Activated CD8-positive, alpha-beta T cell treated with anti-CD3 and anti-CD28 coated beads, Interleukin-2, amount 10 ng/mL, durations not matched to agents 7 days and 5 days (primary cell): ENCODE data around the gene TRDMT1. TPM values are rescaled to one million over a fixed set of nuclear protein-coding genes. Genes with fewer than 3 reads are reported as not detected.
A peak's percentile ranks its signal among the peaks of the same experiment; 100 is the strongest.
"Not testable (repeated sequence)": the region's sequence is repeated elsewhere in the genome, so short reads cannot be mapped to it uniquely, and the experiment has no call there.

Source experiments
- ATAC-seq: fragments of 150-1000 bp; cut with Tn5 transposase; one replicate; pipeline ENCODE4 v1.10.0; 2021; ENCODE audit warnings: moderate library complexity
- CTCF ChIA-PET: fragments of 350-600 bp; sonication (Branson Sonifier 250); formaldehyde crosslinking; loops from one replicate; lab custom pipeline; 2021; ENCODE audit warnings: antibody characterized with exemption; lab: Charles Lee
- POLR2A ChIA-PET: fragments of 350-600 bp; sonication (Branson Sonifier 250); formaldehyde crosslinking; loops from one replicate; lab custom pipeline; 2021; ENCODE audit warnings: antibody characterized with exemption; lab: Charles Lee
- DNase-seq: peaks from one replicate; pipeline ENCODE4 v3.0.0-alpha.2; 2020
- H3K27ac Mint-ChIP-seq: one replicate; pipeline ENCODE4 v1.8.0; 2021; ENCODE audit warnings: mild to moderate bottlenecking, mixed read lengths
- H3K27me3 Mint-ChIP-seq: one replicate; pipeline ENCODE4 v1.8.0; 2021; ENCODE audit warnings: low read depth, mixed read lengths
- H3K36me3 Mint-ChIP-seq: one replicate; pipeline ENCODE4 v1.8.0; 2021; ENCODE audit warnings: low read depth, mixed read lengths
- H3K4me1 Mint-ChIP-seq: one replicate; pipeline ENCODE4 v1.8.0; 2021; ENCODE audit warnings: low read depth, mixed read lengths
- H3K4me3 Mint-ChIP-seq: one replicate; pipeline ENCODE4 v1.8.0; 2021; ENCODE audit warnings: mild to moderate bottlenecking, mixed read lengths
- H3K9me3 Mint-ChIP-seq: one replicate; pipeline ENCODE4 v1.8.0; 2022; ENCODE audit warnings: mixed read lengths; ENCODE audit not compliant: insufficient read depth
- total RNA-seq, 2 experiments: library from RNA; stranded (reverse); gene quantifications; one replicate each; pipeline ENCODE4 v1.2.3, GENCODE V29; 2021

The TRDMT1 gene
- total RNA-seq, 2 experiments from 2014 or later, result 11.6 to 13.6 TPM

GRCh38 chr10:17114878-17115444 lies 86.5 kb downstream of the TRDMT1 start:
- not testable (repeated sequence) for H3K27me3 Mint-ChIP-seq, H3K36me3 Mint-ChIP-seq

GRCh38 chr10:17113889-17114540 lies 87.5 kb downstream of the TRDMT1 start:
- H3K27me3 Mint-ChIP-seq, result no peaks in the 10 kb centered on the region
- peaks cover 19% of the 10 kb centered on the region for H3K4me1 Mint-ChIP-seq
- no peak overlapping the region for H3K4me3 Mint-ChIP-seq
- POLR2A ChIA-PET, result no interaction called here
- no peak for DNase-seq
- H3K27ac Mint-ChIP-seq, result no peak overlapping the region
- CTCF ChIA-PET, result no interaction called here
- ATAC-seq, result no peak
- peaks cover 2% of the 10 kb centered on the region for H3K36me3 Mint-ChIP-seq
- H3K9me3 Mint-ChIP-seq, result no peaks in the 10 kb centered on the region

More at GRCh38 chr10:17114878-17115444, 86.5 kb downstream of the TRDMT1 start:
- Mint-ChIP-seq H3K27ac (peak overlapping the region; percentile 28), H3K4me1 (peaks cover 19% of the 10 kb centered on the region)
- CTCF ChIA-PET, result interaction anchor here (0.7 kb wide), 1 partner anchor 167 kb away, joined by 4 read pairs; no protein-coding TSS in a partner anchor
- H3K9me3 Mint-ChIP-seq, POLR2A ChIA-PET, H3K4me3 Mint-ChIP-seq: not testable (repeated sequence)
- ATAC-seq (peak; percentile 64), DNase-seq (peak; percentile 27)

- no peaks in the 10 kb centered on the region for H3K27me3 Mint-ChIP-seq
- H3K9me3 Mint-ChIP-seq, result no peaks in the 10 kb centered on the region
- ATAC-seq, result no peak
- H3K27ac Mint-ChIP-seq, result no peak overlapping the region
- POLR2A ChIA-PET, result no interaction called here
- H3K4me3 Mint-ChIP-seq, result no peak overlapping the region
- DNase-seq, result no peak
- peaks cover 2% of the 10 kb centered on the region for H3K36me3 Mint-ChIP-seq
- H3K4me1 Mint-ChIP-seq, result peaks cover 19% of the 10 kb centered on the region
- CTCF ChIA-PET, result no interaction called here
These were observed 88.1 kb downstream of the TRDMT1 start for GRCh38 chr10:17113346-17113745.

- peaks cover 19% of the 10 kb centered on the region for H3K4me1 Mint-ChIP-seq
- peaks cover 2% of the 10 kb centered on the region for H3K36me3 Mint-ChIP-seq
- no peak for ATAC-seq
- no peaks in the 10 kb centered on the region for H3K27me3 Mint-ChIP-seq
- H3K27ac Mint-ChIP-seq, result no peak overlapping the region
- H3K4me3 Mint-ChIP-seq, result no peak overlapping the region
- ChIA-PET CTCF (no interaction called here), POLR2A (no interaction called here)
- H3K9me3 Mint-ChIP-seq, result no peaks in the 10 kb centered on the region
- no peak for DNase-seq
These were observed 88.9 kb downstream of the TRDMT1 start for GRCh38 chr10:17112566-17112965.

DNA sequence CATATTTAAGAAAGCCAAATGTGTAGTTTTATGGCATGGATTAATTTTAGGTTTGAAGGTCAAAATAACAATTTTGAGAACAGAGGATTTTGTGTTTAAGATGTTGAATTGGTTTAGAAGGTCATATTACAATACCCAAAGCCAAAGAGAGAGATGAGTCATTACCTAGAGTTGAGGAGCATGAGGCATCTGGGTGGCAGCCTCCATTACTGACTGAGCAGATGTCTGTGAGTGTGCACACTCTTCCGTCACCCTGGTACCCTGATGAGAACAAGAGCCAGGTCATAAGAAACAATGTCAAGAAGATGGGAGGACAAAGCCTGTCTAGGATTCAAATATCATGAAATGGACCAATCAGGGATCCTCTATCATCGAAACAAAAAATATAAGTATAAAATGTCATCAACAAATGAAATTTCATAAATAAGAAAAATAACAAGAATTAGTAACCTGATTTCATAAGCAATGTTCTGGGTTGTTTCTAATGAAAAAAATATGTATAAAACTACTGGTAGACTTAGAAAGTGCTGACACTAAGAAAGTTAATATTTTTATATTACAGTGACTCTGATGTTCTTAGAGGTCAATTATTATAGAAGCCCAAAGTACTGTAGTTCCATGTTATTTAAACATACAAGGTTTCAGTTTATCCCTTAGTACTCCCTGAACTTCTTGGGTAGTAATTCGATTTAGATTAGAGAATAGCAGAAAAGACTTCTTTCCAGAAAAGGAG lies 91.8 kb downstream of the TRDMT1 start:
- Mint-ChIP-seq H3K9me3 (no peaks in the 10 kb centered on the region), H3K27me3 (no peaks in the 10 kb centered on the region), H3K4me3 (no peak overlapping the region), H3K27ac (no peak overlapping the region), H3K36me3 (peaks cover 2% of the 10 kb centered on the region), H3K4me1 (peaks cover 9% of the 10 kb centered on the region)
- ChIA-PET POLR2A (no interaction called here), CTCF (no interaction called here)
- no peak for ATAC-seq
- DNase-seq, result no peak

DNA sequence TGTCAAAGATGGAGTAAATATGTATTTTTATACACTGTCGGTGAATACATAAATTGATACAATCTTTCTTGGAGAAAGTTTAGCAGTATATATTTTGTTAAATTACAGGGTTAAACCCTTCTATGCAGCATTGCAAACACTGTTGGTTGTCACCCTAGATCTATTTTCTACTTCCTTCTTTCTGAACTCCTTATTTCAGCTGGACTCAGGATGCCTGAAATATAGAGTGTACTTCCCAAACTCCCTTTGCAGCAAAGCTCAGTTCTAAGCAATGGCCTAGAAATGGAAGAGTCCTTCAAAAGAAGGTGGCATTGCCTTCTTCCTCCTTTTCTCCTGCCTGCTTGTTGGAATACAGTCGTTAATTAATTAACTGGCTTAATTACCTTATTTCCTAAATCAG lies 92.4 kb downstream of the TRDMT1 start:
- ATAC-seq, result no peak
- DNase-seq, result no peak
- peaks cover 2% of the 10 kb centered on the region for H3K36me3 Mint-ChIP-seq
- H3K9me3 Mint-ChIP-seq, result no peaks in the 10 kb centered on the region
- CTCF ChIA-PET, result no interaction called here
- H3K27me3 Mint-ChIP-seq, result no peaks in the 10 kb centered on the region
- H3K4me3 Mint-ChIP-seq, result no peak overlapping the region
- peaks cover 4% of the 10 kb centered on the region for H3K4me1 Mint-ChIP-seq
- H3K27ac Mint-ChIP-seq, result no peak overlapping the region
- POLR2A ChIA-PET, result no interaction called here

- Mint-ChIP-seq H3K36me3 (peaks cover 2% of the 10 kb centered on the region), H3K4me3 (no peak overlapping the region), H3K27ac (no peak overlapping the region), H3K27me3 (no peaks in the 10 kb centered on the region), H3K9me3 (no peaks in the 10 kb centered on the region), H3K4me1 (no peaks in the 10 kb centered on the region)
- ATAC-seq (no peak), DNase-seq (no peak)
- POLR2A ChIA-PET, result no interaction called here
- CTCF ChIA-PET, result interaction anchor here (1.3 kb wide), 1 partner anchor 16 kb away, joined by 3 read pairs; no protein-coding TSS in a partner anchor
These were observed 94.5 kb downstream of the TRDMT1 start for GRCh38 chr10:17106991-17107390.

DNA sequence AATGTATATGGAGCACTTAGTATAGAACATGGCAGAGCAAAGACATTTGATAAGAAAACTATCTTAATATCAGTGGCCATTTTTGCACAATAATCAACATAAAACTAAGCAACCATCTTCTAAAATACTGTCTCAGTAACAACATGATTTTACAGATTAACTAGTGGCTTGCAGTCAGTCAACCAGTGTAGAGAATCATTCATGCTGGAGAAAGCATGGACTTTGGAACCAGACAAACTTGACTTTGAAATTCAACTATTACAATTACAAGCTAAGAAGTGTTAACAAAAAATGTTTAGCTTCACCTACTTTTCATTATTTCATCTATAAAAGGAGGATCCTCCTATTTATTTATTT lies 99.6 kb downstream of the TRDMT1 start:
- DNase-seq (no peak), ATAC-seq (no peak)
- Mint-ChIP-seq H3K4me1 (no peaks in the 10 kb centered on the region), H3K27ac (no peak overlapping the region), H3K36me3 (peaks cover 1% of the 10 kb centered on the region), H3K27me3 (no peaks in the 10 kb centered on the region), H3K9me3 (no peaks in the 10 kb centered on the region), H3K4me3 (no peak overlapping the region)
- POLR2A ChIA-PET, result no interaction called here
- CTCF ChIA-PET, result no interaction called here

GRCh38 chr10:17101257-17101909 lies 100.1 kb downstream of the TRDMT1 start:
- no peaks in the 10 kb centered on the region for H3K4me1 Mint-ChIP-seq
- ChIA-PET CTCF (no interaction called here), POLR2A (no interaction called here)
- no peak for ATAC-seq
- no peak overlapping the region for H3K27ac Mint-ChIP-seq
- H3K9me3 Mint-ChIP-seq, result no peaks in the 10 kb centered on the region
- H3K4me3 Mint-ChIP-seq, result no peak overlapping the region
- DNase-seq, result no peak
- H3K27me3 Mint-ChIP-seq, result no peaks in the 10 kb centered on the region
- peaks cover 3% of the 10 kb centered on the region for H3K36me3 Mint-ChIP-seq

DNA sequence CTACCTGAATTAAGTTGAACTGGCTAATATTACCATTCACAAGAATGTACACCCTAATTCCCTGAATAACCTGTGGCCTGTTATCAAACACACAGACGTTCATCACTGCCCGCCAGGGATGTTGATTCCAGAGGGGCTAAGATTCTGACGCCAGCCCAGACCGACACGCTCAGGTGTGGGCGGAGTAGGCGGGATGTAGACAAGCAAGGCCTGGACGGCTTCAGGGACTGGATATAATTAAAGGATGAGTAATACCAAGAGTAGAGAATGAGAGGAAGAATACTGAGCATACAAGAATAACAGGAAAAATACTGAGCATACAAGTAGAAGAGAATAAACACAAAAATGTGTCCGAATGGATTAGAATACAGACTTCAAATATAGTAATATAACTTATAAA lies 100.9 kb downstream of the TRDMT1 start:
- Mint-ChIP-seq H3K9me3 (peaks cover 4% of the 10 kb centered on the region), H3K4me3 (no peak overlapping the region)
- POLR2A ChIA-PET, result no interaction called here

GRCh38 chr10:17098012-17098411 lies 103.5 kb downstream of the TRDMT1 start:
- no peak for ATAC-seq
- ChIA-PET CTCF (no interaction called here), POLR2A (no interaction called here)
- Mint-ChIP-seq H3K27ac (no peak overlapping the region), H3K9me3 (peaks cover 12% of the 10 kb centered on the region), H3K4me3 (no peak overlapping the region), H3K27me3 (no peaks in the 10 kb centered on the region), H3K36me3 (peaks cover 11% of the 10 kb centered on the region), H3K4me1 (peaks cover 6% of the 10 kb centered on the region)
- no peak for DNase-seq

More for the DNA sequence above, 100.9 kb downstream of the TRDMT1 start:
- CTCF ChIA-PET, result no interaction called here
- ATAC-seq (no peak), DNase-seq (no peak)
- H3K27ac Mint-ChIP-seq, result no peak overlapping the region
- H3K4me1 Mint-ChIP-seq, result no peaks in the 10 kb centered on the region
- H3K36me3 Mint-ChIP-seq, result peaks cover 6% of the 10 kb centered on the region
- H3K27me3 Mint-ChIP-seq, result no peaks in the 10 kb centered on the region
